WERI-Rb-1 (cell line): ENCODE measurements around the gene TARS2.

ENCODE experiments used
- DNase-seq: peaks from one replicate; pipeline ENCODE4 v3.0.0-alpha.2; 2020
- H3K27ac ChIP-seq: fragments of 250-450 bp; sonication (Bioruptor Pico); 2 replicates; pipeline ENCODE4 v1.5.1; 2020; ENCODE audit warnings: mild to moderate bottlenecking, moderate library complexity
- H3K27me3 ChIP-seq: fragments of 250-450 bp; sonication (Bioruptor Pico); 2 replicates; pipeline ENCODE4 v1.5.1; 2021; ENCODE audit warnings: mild to moderate bottlenecking, low read depth, moderate library complexity; ENCODE audit not compliant: insufficient read depth, severe bottlenecking
- H3K36me3 ChIP-seq: fragments of 250-450 bp; sonication (Bioruptor Pico); 2 replicates; pipeline ENCODE4 v1.5.1; 2020; ENCODE audit warnings: mild to moderate bottlenecking, moderate library complexity
- H3K4me3 ChIP-seq: 2 replicates; pipeline ENCODE4 v1.5.1; 2011; ENCODE audit warnings: low read depth, mild to moderate bottlenecking, control low read depth, low read length
- H3K9me3 ChIP-seq: fragments of 250-450 bp; sonication (Bioruptor Pico); 2 replicates; pipeline ENCODE4 v1.5.1; 2021; ENCODE audit warnings: mild to moderate bottlenecking, moderate library complexity; ENCODE audit not compliant: severe bottlenecking
- TF ChIP-seq, protein P1 (sequence below): IDR thresholded peaks from 2 replicates; pipeline ENCODE4 v1.5.1; 2011; ENCODE audit warnings: low read depth, mild to moderate bottlenecking, control low read depth, inconsistent platforms, low read length

TARS2 gene

DNA sequence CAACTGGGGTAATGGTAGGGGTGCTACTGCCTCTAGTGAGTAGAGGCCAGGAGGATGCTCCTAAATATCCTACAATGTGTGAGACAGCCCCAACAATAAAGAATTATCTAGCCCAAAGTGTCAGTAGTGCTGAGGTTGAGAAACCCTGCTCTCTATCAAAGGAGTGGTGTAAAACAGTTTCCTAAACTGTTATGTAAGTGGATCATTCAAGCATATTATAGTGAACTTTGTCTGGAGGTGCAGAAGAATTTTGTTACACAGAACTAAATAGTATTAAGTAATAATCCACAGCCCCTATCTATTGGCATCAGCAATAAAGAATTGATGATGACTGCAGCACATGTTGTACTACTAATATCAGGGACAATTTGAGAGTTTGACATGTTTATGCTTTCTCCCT is 20.3 kb upstream of the TARS2 start:
- TF ChIP-seq, protein P1, sequence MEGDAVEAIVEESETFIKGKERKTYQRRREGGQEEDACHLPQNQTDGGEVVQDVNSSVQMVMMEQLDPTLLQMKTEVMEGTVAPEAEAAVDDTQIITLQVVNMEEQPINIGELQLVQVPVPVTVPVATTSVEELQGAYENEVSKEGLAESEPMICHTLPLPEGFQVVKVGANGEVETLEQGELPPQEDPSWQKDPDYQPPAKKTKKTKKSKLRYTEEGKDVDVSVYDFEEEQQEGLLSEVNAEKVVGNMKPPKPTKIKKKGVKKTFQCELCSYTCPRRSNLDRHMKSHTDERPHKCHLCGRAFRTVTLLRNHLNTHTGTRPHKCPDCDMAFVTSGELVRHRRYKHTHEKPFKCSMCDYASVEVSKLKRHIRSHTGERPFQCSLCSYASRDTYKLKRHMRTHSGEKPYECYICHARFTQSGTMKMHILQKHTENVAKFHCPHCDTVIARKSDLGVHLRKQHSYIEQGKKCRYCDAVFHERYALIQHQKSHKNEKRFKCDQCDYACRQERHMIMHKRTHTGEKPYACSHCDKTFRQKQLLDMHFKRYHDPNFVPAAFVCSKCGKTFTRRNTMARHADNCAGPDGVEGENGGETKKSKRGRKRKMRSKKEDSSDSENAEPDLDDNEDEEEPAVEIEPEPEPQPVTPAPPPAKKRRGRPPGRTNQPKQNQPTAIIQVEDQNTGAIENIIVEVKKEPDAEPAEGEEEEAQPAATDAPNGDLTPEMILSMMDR: no peak
- H3K36me3 ChIP-seq: peaks cover 78% of the 10 kb centered on the region
- no peaks in the 10 kb centered on the region for H3K9me3 ChIP-seq
- no peaks in the 10 kb centered on the region for H3K27me3 ChIP-seq
- no peak overlapping the region for H3K4me3 ChIP-seq
- H3K27ac ChIP-seq: no peak overlapping the region
- no peak for DNase-seq

DNA sequence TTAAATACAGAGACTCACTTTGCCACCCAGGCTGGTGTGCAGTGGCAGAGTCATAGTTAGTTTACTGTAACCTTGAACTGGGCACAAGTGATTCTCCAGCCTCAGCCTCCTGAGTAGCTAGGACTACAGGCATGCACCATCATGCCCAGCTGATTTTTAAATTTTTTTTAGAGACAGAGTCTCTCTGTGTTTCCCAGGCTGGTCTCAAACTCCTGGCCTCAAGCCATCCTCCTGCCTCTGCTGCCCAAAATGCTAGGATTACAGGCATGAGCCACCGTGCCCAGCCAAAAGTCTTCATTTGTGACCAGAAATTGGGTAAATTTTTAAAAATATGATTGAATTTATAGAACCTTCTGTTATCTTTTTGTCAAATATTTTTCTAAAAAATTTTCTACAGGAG is 17.9 kb upstream of the TARS2 start:
- H3K27ac ChIP-seq: no peak overlapping the region

DNA sequence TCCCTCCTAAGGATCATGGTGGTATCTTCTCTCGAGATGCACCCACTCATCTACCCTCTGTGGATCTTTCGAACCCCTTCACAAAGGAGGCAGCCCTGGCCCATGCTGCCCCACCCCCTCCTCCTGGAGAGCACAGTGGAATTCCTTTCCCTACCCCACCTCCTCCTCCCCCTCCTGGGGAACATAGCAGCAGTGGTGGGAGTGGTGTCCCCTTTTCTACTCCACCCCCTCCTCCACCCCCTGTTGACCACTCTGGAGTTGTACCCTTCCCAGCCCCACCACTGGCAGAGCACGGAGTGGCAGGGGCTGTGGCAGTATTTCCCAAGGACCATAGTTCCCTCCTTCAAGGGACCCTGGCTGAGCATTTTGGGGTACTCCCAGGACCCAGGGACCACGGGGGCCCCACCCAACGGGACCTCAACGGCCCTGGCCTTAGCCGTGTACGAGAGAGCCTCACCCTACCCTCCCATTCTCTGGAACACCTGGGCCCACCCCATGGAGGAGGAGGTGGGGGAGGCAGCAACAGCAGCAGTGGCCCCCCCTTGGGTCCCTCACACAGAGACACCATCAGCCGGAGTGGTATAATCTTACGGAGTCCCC is 14.5 kb upstream of the TARS2 start:
- H3K9me3 ChIP-seq: no peaks in the 10 kb centered on the region
- TF ChIP-seq, protein P1: no peak
- H3K36me3 ChIP-seq: peaks cover 48% of the 10 kb centered on the region
- no peaks in the 10 kb centered on the region for H3K27me3 ChIP-seq
- H3K27ac ChIP-seq: no peak overlapping the region
- no peak for DNase-seq
- H3K4me3 ChIP-seq: no peak overlapping the region

More for the DNA sequence above, 17.9 kb upstream of the TARS2 start:
- Histone ChIP-seq H3K27me3 (no peaks in the 10 kb centered on the region), H3K9me3 (no peaks in the 10 kb centered on the region), H3K36me3 (peaks cover 75% of the 10 kb centered on the region), H3K4me3 (no peak overlapping the region)
- no peak for DNase-seq
- TF ChIP-seq, protein P1: no peak

DNA sequence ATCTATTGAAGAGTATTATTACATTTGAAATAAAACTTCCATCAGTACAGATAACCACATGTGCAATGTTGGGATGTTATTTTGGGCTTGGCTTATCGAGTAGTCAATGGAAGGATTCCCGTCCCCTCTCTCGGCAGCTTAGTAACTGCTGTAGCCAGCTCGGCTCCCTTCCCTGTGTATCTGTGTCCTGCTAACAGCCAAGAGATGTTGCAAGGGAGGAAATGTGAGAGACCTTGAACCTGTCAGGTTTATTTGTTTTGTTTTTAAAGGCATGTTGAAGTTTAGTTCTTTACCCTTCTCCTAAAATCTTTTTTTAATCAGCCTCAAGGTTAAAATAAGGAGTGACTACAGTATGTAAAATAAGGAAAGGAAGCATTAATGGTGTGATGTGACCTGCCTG is 13.6 kb upstream of the TARS2 start:
- Histone ChIP-seq H3K4me3 (no peak overlapping the region), H3K36me3 (peaks cover 40% of the 10 kb centered on the region)
- TF ChIP-seq, protein P1: no peak

DNA sequence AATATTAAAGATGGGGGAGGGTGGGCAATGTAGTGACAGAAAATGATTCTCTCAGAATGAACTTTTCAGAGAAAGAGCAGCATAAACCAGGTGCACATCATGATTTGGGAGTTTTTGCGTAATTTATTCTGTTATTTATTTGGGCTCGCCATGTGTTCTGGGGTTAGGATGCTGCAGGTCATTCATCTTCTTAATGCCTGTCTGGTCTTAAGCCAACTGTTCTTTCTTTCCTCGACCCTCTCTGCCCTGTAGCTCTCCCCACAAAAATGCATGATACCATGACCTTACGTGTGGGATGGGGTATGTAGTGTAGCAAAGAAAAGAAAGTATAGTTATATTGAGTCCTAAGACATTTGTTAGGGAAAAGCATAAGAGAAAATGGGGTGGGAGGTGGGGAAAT is 12.3 kb upstream of the TARS2 start:
- Histone ChIP-seq H3K4me3 (no peak overlapping the region), H3K9me3 (no peaks in the 10 kb centered on the region), H3K27me3 (no peaks in the 10 kb centered on the region), H3K27ac (no peak overlapping the region), H3K36me3 (peaks cover 36% of the 10 kb centered on the region)
- no peak for DNase-seq
- TF ChIP-seq, protein P1: no peak

More for the DNA sequence above, 13.6 kb upstream of the TARS2 start:
- no peak for DNase-seq
- H3K27ac ChIP-seq: no peak overlapping the region
- H3K9me3 ChIP-seq: no peaks in the 10 kb centered on the region
- H3K27me3 ChIP-seq: no peaks in the 10 kb centered on the region

DNA sequence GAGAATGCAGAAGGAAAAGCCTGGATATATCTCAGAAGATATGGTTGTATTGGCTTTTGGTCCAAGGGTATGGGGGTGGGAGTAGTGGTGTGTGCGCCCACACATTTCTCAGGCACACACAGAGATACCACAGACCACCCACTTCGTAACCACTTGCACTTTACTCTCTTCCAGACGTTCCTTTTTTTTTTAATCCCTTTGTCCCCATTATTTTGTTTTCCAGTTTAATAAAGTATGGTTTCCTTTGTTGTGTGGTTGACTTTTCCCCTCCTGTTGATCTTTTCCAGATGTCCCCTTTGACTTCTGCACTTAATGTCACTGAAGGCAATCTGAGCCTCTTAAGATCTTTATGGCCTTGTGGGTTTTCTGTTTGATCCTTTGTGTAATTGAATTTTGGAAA is 10.5 kb upstream of the TARS2 start:
- H3K36me3 ChIP-seq: peaks cover 20% of the 10 kb centered on the region

More for the DNA sequence above, 10.5 kb upstream of the TARS2 start:
- H3K27me3 ChIP-seq: no peaks in the 10 kb centered on the region
- H3K4me3 ChIP-seq: no peak overlapping the region
- no peaks in the 10 kb centered on the region for H3K9me3 ChIP-seq
- DNase-seq: no peak
- H3K27ac ChIP-seq: no peak overlapping the region
- TF ChIP-seq, protein P1: no peak
